ENCODE measurements around the gene SSTR4. TPM values are rescaled to one million over a fixed set of nuclear protein-coding genes. Genes with fewer than 3 reads are reported as not detected.

Gene SSTR4
- total RNA-seq, 1 experiment from 2014 or later: not detected

DNA sequence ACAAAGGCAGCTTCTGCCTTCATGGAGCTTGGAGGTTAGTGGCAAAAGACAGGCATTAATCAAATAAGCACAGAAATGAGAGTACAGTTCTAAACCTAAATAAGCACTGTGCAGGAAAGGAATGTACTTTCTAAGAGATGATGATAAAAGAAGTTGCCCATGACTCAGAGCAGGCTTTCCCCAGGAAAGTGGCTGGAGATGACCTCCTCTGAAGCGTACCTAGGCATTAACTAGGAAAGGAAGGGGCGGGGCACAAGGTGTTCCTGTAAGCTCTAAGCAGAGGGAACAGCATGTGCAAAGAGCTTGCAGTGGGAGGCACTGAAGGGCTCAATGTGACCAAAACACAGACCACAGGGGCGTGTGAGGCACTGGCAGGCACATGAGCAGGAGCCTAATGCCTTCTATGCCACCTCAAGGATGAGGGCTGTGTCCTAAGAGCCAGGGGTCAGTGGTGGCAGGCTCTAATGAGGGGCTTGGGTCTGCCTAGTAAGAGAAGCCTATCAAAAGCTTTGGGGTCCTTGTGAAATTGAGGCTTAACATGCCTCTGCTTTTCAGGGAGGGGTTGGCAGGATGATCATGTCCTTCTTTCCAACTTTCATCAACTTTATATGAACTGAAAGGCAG is 4.9 kb downstream of the SSTR4 start:
- no peak overlapping the region for H3K27ac ChIP-seq
- H3K36me3 ChIP-seq: no peaks in the 10 kb centered on the region
- H3K9me3 ChIP-seq (replicated peaks): no peaks in the 10 kb centered on the region
- peaks cover 18% of the 10 kb centered on the region for H3K27me3 ChIP-seq (replicated peaks)
- DNase-seq (ENCODE audit: low read depth in 1 of 2, low spot score in 2 of 2): no peak
- H3K4me1 ChIP-seq (replicated peaks): no peaks in the 10 kb centered on the region
- H3K4me3 ChIP-seq: no peak overlapping the region

- no peaks in the 10 kb centered on the region for H3K36me3 ChIP-seq
- 0 out of 2 replicates have a peak, but pooled peaks cover 6% of the 10 kb centered on the region for H3K4me1 ChIP-seq (replicated peaks)
- H3K4me3 ChIP-seq: no peak overlapping the region
- peaks cover 16% of the 10 kb centered on the region for H3K27me3 ChIP-seq (replicated peaks)
- DNase-seq (ENCODE audit: low read depth in 1 of 2, low spot score in 2 of 2): no peak
- H3K9me3 ChIP-seq (replicated peaks): no peaks in the 10 kb centered on the region
- H3K27ac ChIP-seq: no peak overlapping the region
Measured at GRCh38 chr20:23042270-23042669, 7.2 kb downstream of the SSTR4 start.

GRCh38 chr20:23043376-23043775 is 8.3 kb downstream of the SSTR4 start:
- H3K27ac ChIP-seq: no peak overlapping the region
- H3K9me3 ChIP-seq (replicated peaks): no peaks in the 10 kb centered on the region
- H3K27me3 ChIP-seq (replicated peaks): peaks cover 16% of the 10 kb centered on the region
- peaks cover 14% of the 10 kb centered on the region for H3K4me1 ChIP-seq (replicated peaks)
- H3K36me3 ChIP-seq: no peaks in the 10 kb centered on the region
- H3K4me3 ChIP-seq: no peak overlapping the region
- no peak for DNase-seq (ENCODE audit: low read depth in 1 of 2, low spot score in 2 of 2)

DNA sequence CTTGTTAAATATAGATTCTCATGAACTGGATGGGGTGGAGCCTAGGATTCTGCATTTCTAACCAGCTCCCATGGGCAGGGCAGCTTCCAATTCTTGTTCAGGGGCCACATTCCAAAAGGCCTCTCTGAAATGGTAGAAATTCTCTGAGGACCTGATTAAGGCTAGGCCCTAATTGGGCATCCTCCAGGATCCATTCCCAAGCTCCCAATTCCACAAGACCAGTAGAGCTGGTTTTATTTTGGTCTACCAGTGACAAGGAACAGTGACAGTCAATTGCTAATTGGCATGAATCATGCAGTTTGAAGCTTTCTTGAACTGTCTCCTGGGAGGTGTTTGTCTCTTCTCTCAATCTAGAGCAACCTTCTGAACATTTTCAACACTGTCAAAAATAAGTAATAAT is 11.3 kb downstream of the SSTR4 start:
- peaks cover 16% of the 10 kb centered on the region for H3K27me3 ChIP-seq (replicated peaks)
- H3K9me3 ChIP-seq (replicated peaks): no peaks in the 10 kb centered on the region
- H3K27ac ChIP-seq: no peak overlapping the region
- H3K36me3 ChIP-seq: no peaks in the 10 kb centered on the region
- peaks cover 43% of the 10 kb centered on the region for H3K4me1 ChIP-seq (replicated peaks)
- DNase-seq (ENCODE audit: low read depth in 1 of 2, low spot score in 2 of 2): no peak
- no peak overlapping the region for H3K4me3 ChIP-seq

DNA sequence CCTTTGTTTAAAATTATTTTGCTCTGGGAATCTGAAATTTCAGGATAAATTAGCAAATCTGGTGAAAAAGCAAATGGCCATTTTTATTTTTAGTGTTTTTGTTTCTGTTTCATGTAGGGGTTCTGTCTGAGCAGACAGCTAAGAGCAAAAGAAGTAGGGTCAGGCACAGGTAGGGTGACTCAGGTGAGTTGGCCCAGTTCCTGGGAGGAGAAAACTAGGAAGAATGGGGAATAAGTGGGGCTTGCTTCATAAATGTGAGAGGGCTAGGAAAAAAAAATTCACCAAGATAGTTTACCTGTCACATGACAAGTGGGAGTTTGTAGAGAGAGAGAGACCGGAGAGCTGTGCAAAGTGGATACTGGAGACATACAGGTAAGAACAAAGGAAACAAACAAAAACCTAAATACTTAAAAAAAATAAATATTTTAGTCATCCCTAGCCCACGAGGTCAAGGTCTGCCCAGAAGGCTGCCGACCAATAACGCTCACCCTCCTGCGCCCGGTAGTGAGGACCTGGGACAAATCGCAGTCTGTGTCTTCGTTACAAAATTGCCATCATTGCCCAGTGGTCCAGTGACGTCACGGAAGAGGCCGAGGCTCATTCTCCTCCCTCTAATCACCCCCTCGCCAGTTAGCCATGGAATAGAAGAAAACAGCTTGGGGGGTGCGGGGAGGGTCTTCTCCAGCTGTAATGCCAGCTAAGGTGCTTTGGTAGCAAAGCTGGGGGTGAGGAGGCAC is 12.1 kb downstream of the SSTR4 start:
- no peaks in the 10 kb centered on the region for H3K36me3 ChIP-seq
- H3K27me3 ChIP-seq (replicated peaks): peaks cover 12% of the 10 kb centered on the region
- no peak overlapping the region for H3K27ac ChIP-seq
- DNase-seq (ENCODE audit: low read depth in 1 of 2, low spot score in 2 of 2): no peak
- H3K4me1 ChIP-seq (replicated peaks): peaks cover 44% of the 10 kb centered on the region
- no peaks in the 10 kb centered on the region for H3K9me3 ChIP-seq (replicated peaks)
- H3K4me3 ChIP-seq: no peak overlapping the region

DNA sequence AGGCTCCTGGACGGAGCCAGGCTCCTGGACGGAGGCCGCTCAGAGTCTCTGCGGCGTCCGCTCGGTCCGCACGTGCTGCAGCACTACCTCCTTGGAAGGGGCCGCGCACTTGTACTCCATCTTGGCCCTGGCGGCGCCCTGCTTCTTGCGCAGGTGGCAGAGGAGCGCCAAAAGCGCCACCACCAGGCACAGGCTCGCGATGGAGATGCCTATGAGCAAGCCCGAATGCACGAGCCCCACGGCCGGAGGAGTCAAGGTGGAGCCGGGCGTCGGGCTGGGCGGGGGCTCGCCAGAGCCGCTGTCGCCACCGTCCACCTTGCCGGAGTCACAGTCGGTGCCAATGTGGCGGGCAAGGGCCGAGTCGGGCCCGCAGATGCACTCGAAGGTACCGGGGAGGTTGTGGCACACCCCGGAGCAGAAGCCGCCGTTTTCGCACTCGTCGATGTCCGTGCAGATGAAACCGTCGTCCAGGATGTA is 12.7 kb downstream of the SSTR4 start:
- Histone ChIP-seq H3K4me3 (no peak overlapping the region), H3K27me3 (replicated peaks) (peaks cover 10% of the 10 kb centered on the region; the same call in 1 of the 2 replicates), H3K9me3 (replicated peaks) (no peaks in the 10 kb centered on the region), H3K36me3 (no peaks in the 10 kb centered on the region), H3K4me1 (replicated peaks) (peaks cover 44% of the 10 kb centered on the region), H3K27ac (no peak overlapping the region)
- no peak for DNase-seq (ENCODE audit: low read depth in 1 of 2, low spot score in 2 of 2)

DNA sequence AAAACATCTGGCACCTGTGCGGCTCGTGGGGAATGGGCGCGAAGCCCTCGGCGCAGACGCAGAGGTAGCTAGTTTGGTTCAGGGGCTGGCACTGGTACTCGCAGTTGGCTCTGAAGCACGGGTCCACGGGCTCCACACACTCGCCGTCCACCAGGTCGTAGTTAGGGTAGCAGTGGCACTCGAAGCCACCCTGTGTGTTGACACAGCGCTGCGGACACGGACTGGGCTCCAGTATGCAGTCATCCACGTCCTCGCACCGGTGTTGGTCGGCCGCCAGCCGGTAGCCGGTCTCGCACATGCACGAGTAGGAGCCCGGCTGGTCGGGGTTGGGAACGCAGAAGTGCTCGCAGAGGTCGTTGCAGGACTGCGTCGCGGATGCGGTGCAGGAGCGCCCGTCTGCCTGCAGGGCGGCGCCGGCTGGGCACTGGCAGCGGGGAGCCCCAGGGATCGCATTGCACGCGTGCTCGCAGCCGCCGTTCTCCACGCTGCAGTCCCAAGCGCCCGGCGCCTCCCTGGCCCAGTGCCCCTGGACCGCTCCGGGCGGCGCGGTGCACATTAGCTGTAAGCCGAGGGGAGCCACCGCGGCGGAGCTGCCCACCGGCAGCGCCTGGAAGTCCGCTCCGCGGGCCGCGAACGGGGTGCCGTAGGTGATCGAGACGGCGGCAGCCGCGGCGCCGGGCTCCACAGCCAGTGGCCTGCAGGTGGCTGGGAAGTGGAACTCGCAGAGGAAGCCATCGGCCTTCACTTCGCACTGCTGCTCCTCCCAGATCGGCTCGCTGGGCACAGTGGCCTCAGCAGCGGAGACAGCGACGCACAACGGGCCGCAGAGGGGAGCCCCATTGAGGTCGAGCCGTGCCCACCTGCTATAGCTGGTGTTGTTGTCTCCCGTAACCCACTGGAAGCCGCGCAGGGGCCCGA is 13.4 kb downstream of the SSTR4 start:
- Histone ChIP-seq H3K9me3 (replicated peaks) (no peaks in the 10 kb centered on the region), H3K36me3 (no peaks in the 10 kb centered on the region), H3K4me3 (peak overlapping the region; percentile 39), H3K4me1 (replicated peaks) (peaks cover 44% of the 10 kb centered on the region), H3K27me3 (replicated peaks) (peaks cover 10% of the 10 kb centered on the region; the same call in 1 of the 2 replicates), H3K27ac (no peak overlapping the region)
- DNase-seq (ENCODE audit: low read depth in 1 of 2, low spot score in 2 of 2): peak; percentile 53 to 60

- no peaks in the 10 kb centered on the region for H3K36me3 ChIP-seq
- H3K4me3 ChIP-seq: peak within 1 kb of the TSS; percentile 39
- no peaks in the 10 kb centered on the region for H3K9me3 ChIP-seq (replicated peaks)
- peaks cover 10% of the 10 kb centered on the region; the same call in 1 of the 2 replicates for H3K27me3 ChIP-seq (replicated peaks)
- no peak within 1 kb of the TSS for H3K27ac ChIP-seq
- DNase-seq (ENCODE audit: low read depth in 1 of 2, low spot score in 2 of 2): peak; percentile 73 to 75
- H3K4me1 ChIP-seq (replicated peaks): peaks cover 44% of the 10 kb centered on the region
Measured at GRCh38 chr20:23049201-23050075, 14.3 kb downstream of the SSTR4 start, which contains the start of gene THBD. TSS of gene THBD (minus strand) at chr20:23049672. CDS start at chr20:23049504, 168 bp downstream.

GRCh38 chr20:23050076-23050838 is 15.1 kb downstream of the SSTR4 start:
- Histone ChIP-seq H3K9me3 (replicated peaks) (no peaks in the 10 kb centered on the region), H3K36me3 (no peaks in the 10 kb centered on the region), H3K4me3 (peak overlapping the region; percentile 39), H3K4me1 (replicated peaks) (peaks cover 44% of the 10 kb centered on the region), H3K27ac (no peak overlapping the region), H3K27me3 (replicated peaks) (peaks cover 10% of the 10 kb centered on the region; the same call in 1 of the 2 replicates)
- DNase-seq (ENCODE audit: low read depth in 1 of 2, low spot score in 2 of 2): peak; percentile 52 to 54

DNA sequence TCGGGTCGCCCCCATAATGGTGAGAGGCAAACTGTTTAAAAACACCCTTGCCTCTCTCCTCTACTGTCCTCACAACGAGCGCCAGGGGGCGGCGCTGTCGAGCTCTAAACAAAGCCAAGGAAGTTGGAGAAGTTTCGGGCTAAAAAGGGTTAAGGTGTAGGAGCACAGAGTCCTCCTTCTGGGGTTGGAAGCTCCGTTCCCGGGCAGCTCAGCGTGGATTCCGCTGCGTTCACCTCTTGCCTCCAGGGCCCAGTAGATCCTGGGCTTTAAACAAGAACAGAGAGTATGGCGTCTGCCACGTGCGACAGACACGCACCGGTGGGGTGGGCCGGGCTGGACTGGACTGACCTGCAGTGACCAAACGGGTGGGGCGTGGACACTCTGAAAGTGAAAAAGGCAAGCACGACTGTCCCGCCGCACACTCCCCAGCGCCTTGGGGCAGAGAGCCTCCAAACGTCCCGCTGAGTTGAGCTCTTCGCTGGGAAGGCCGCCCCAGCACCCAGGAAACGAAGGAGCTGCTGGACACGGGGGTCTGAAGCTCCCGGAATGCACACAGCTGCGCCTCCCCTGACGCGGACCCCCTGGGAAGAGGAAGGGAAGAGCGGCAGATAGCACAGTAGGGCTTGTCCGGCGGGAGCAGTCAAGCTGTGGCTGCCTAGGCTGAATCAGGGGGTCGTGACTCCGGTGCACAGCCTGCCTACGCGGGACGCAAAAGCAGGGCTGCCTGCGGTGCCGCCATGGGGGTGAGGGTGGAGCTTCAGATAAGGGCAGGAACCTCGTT is 15.9 kb downstream of the SSTR4 start:
- Histone ChIP-seq H3K9me3 (replicated peaks) (no peaks in the 10 kb centered on the region), H3K4me1 (replicated peaks) (peaks cover 43% of the 10 kb centered on the region), H3K27ac (peak overlapping the region; percentile 60), H3K4me3 (peak overlapping the region; percentile 39), H3K36me3 (no peaks in the 10 kb centered on the region), H3K27me3 (replicated peaks) (peaks cover 10% of the 10 kb centered on the region; the same call in 1 of the 2 replicates)
- peak; percentile 81 to 82 for DNase-seq (ENCODE audit: low read depth in 1 of 2, low spot score in 2 of 2)

DNA sequence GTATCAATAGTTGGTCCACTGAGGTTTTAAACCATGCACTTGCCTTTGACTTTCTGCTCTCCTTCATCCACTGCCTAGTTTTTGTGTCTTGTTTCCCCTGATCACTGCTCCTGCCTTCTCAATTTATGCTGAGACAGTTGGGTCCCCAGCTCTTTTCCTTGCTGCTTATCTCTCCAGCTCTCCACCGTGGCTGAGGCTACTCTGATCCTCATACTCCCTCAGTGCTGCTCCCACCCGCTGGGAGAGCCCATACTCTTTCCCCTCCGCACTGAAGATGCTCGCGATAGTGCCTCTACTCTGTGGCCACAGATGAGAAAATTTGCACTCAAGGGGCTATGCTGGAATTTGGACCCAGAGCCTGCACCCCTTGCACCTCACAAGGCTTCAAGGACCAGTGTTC is 17.8 kb downstream of the SSTR4 start:
- no peak overlapping the region for H3K27ac ChIP-seq
- H3K9me3 ChIP-seq (replicated peaks): no peaks in the 10 kb centered on the region
- DNase-seq (ENCODE audit: low read depth in 1 of 2, low spot score in 2 of 2): no peak
- H3K27me3 ChIP-seq (replicated peaks): peaks cover under 1% of the 10 kb centered on the region; the same call in 1 of the 2 replicates
- H3K4me3 ChIP-seq: no peak overlapping the region
- peaks cover 34% of the 10 kb centered on the region for H3K4me1 ChIP-seq (replicated peaks)
- H3K36me3 ChIP-seq: no peaks in the 10 kb centered on the region
